Common myeloid progenitor, CD34-positive (primary cell): ENCODE measurements around the gene PITX2.
A peak's percentile ranks its signal among the peaks of the same experiment; 100 is the strongest.

Experiments
- CTCF ChIA-PET: fragments of 350-600 bp; sonication (Branson Sonifier 250); formaldehyde crosslinking; loops from one replicate; lab custom pipeline; 2021; ENCODE audit warnings: antibody characterized with exemption; lab: Charles Lee
- POLR2A ChIA-PET: fragments of 350-600 bp; sonication (Branson Sonifier 250); formaldehyde crosslinking; loops from one replicate; lab custom pipeline; 2021; ENCODE audit warnings: antibody characterized with exemption; lab: Charles Lee
- DNase-seq, 3 donors: peaks; one replicate each; pipeline versions ENCODE4 v3.0.0 to v3.0.0-alpha.2; 2013
- H3K27ac ChIP-seq, 2 experiments: 1 replicate in 1 of 2; 2 replicates in 1 of 2; pipeline ENCODE4 v1.7.0; 2013; ENCODE audit warnings: inconsistent platforms in 2 of 2, low read length in 2 of 2, mild to moderate bottlenecking in 2 of 2, low read depth in 1 of 2, moderate library complexity in 1 of 2; ENCODE audit not compliant: severe bottlenecking in 2 of 2, insufficient read depth in 1 of 2, poor library complexity in 1 of 2
- H3K27me3 ChIP-seq, 5 experiments: replicated peaks in 2 of 5; 1 replicate in 3 of 5; 2 replicates in 2 of 5; pipeline versions ENCODE4 v1.6.1 to v1.7.0; 2013; ENCODE audit warnings: low read length in 4 of 5, mild to moderate bottlenecking in 2 of 5, moderate library complexity in 2 of 5, inconsistent platforms in 1 of 5; ENCODE audit not compliant: insufficient read depth in 5 of 5, control insufficient read depth in 4 of 5
- H3K36me3 ChIP-seq, 4 experiments: 1 replicate in 2 of 4; 2 replicates in 2 of 4; pipeline versions ENCODE4 v1.6.1 to v1.7.0; 2013; ENCODE audit warnings: low read length in 3 of 4, control low read depth in 1 of 4, mild to moderate bottlenecking in 1 of 4; ENCODE audit not compliant: control insufficient read depth in 4 of 4, insufficient read depth in 4 of 4
- H3K4me1 ChIP-seq, 4 experiments: 1 replicate in 3 of 4; 2 replicates in 1 of 4; pipeline versions ENCODE4 v1.6.1 to v1.7.1; 2013; ENCODE audit warnings: low read length in 3 of 4, mild to moderate bottlenecking in 3 of 4, control low read depth in 1 of 4, inconsistent platforms in 1 of 4, moderate library complexity in 1 of 4; ENCODE audit not compliant: control insufficient read depth in 4 of 4, insufficient read depth in 4 of 4; ENCODE audit errors: control extremely low read depth in 1 of 4
- H3K4me3 ChIP-seq, 7 experiments: 1 replicate in 4 of 7; 2 replicates in 3 of 7; pipeline versions ENCODE4 v1.5.1 to v1.7.0; 2013; ENCODE audit warnings: mild to moderate bottlenecking in 7 of 7, low read length in 6 of 7, moderate library complexity in 6 of 7, inconsistent platforms in 2 of 7, low read depth in 2 of 7, control low read depth in 1 of 7; ENCODE audit not compliant: insufficient read depth in 4 of 7, control insufficient read depth in 1 of 7; ENCODE audit errors: extremely low read depth in 1 of 7
- H3K9me3 ChIP-seq, 5 experiments: 1 replicate in 4 of 5; 2 replicates in 1 of 5; pipeline versions ENCODE4 v1.6.1 to v1.7.1; 2013; ENCODE audit warnings: low read length in 4 of 5, mild to moderate bottlenecking in 2 of 5, inconsistent platforms in 1 of 5, low read depth in 1 of 5, moderate library complexity in 1 of 5; ENCODE audit not compliant: control insufficient read depth in 4 of 5, insufficient read depth in 2 of 5; ENCODE audit errors: control extremely low read depth in 1 of 5
- WGBS: methylation state at CpG from one replicate; pipeline ENCODE4 v1.1.5; 2013; ENCODE audit not compliant: insufficient coverage; 5-methylcytosine and 5-hydroxymethylcytosine counted together

PITX2 gene

DNA sequence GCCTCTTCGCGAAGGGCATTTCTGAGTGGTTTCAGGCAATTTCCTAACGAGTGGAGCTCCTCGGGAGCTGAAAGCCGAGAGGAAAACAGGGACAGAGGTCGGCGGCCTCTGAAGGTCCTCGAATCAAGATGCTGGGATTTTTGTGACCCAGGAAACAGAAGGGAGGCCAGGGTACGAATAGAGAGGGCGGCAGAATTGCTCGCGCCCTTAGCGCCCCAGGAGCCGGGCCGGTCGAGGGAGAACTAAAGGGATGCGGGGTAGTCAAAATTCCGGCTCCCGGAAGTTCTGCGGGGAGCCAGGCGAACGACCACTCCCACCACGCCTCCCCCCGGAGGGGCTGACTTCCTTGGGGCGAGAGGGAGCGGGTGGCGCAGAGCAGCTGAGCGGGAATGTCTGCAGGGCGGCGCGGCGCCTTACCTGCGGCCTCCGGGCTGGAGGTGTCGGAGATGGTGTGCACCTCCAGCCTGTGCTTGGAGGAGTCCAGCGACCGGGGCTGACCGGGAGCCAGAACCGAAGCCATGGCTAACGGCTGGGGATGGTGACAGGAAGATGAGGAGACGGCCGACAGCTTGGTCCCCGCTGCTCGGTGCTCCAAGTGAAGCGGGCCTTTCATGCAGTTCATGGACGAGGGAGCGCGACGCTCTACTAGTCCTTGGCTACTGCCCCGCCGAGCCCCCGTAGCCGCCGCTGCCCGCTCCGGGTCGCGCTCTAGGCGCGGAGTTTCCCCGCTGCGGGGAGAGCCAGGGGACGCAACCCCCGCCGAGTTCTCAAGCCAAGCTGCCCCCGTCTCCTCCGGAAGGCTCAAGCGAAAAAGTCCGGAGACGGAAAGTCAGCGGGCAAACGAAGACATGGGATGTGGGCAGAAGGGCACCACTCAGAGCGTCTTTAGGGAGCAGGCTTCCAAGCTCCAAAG is 782 bp downstream of the PITX2 start:
- Histone ChIP-seq H3K9me3 (peaks cover 0 to 13% (median 0%) of the 10 kb centered on the region in 5 experiments), H3K36me3 (no peaks in the 10 kb centered on the region), H3K4me3 (peak overlapping the region in 5 of 7 experiments; percentile 5 to 64 (median 55)), H3K4me1 (peaks cover 0 to 31% (median 21%) of the 10 kb centered on the region in 4 experiments), H3K27me3 (peaks cover 43 to 100% (median 73%) of the 10 kb centered on the region in 5 experiments), H3K27ac (no peak overlapping the region)
- 4% methylated on average over 70 of the region's 73 CpGs for WGBS
- POLR2A ChIA-PET: no interaction called here
- peak in 2 of 3 donors; percentile 32 to 38 for DNase-seq
- CTCF ChIA-PET: interaction anchor here (0.6 kb wide), 1 partner anchor 618 kb away, joined by 3 read pairs; no protein-coding TSS in a partner anchor

DNA sequence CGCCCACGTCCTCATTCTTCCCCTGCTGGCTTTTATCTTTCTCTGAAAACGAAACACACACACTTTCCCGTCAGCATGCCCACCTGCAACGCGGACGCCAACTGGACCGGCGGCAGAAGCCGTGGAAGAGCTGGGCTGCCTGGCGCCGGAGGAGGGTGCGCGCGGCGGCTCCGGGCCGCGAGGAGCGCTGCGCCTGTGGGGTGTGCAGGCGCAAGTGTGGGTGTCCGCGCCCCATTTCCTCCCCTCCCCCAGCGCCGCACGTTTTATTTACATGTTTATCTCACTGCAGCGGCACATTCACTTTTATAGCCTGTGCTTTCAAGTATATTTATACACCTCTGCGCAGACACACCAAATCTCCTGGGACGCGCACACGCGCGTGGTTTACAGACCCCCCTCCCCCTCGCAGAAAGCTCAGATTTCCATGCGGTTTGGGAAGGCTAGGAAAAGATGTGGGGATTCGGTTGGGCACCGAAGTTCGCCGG is 1.5 kb downstream of the PITX2 start:
- POLR2A ChIA-PET: interaction anchor here (0.6 kb wide), 1 partner anchor 1987 kb away, joined by 3 read pairs; no protein-coding TSS in a partner anchor
- H3K27me3 ChIP-seq: peaks cover 50 to 100% (median 73%) of the 10 kb centered on the region in 5 experiments
- CTCF ChIA-PET: interaction anchor here (0.6 kb wide), 1 partner anchor 617 kb away, joined by 3 read pairs; no protein-coding TSS in a partner anchor
- H3K36me3 ChIP-seq: no peaks in the 10 kb centered on the region
- H3K27ac ChIP-seq: no peak overlapping the region
- no peak for DNase-seq
- WGBS: 6% methylated on average over 26 of the region's 40 CpGs
- H3K9me3 ChIP-seq: peaks cover 0 to 13% (median 0%) of the 10 kb centered on the region in 5 experiments
- H3K4me3 ChIP-seq: peak overlapping the region in 1 of 7 experiments; percentile 19
- H3K4me1 ChIP-seq: peaks cover 0 to 31% (median 21%) of the 10 kb centered on the region in 4 experiments

DNA sequence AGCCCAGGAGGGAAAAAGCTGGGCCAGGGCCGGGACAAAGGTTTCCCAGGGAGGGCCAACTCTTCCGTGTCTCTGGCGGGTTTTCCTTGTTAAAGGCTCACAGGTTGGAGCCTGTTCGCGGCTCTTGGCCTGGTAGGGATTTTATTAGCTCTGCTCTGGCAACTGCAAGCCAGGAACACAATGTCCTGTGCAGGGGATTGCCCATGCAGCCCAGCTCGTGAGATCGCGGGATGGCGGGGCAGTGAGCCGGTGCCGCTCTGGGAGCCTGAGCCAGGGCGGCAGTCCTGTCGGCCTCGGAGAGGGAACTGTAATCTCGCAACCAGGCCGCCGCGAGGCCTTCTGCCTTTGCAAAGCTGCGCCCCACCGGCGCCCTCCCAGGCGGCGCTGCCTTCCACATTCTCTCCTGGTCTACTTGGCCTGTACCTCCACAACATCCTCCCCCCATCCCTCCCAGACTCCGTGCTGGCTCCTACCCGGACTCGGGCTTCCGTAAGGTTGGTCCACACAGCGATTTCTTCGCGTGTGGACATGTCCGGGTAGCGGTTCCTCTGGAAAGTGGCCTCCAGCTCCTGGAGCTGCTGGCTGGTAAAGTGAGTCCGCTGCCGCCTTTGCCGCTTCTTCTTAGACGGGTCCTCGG is 2.1 kb downstream of the PITX2 start:
- 3% methylated on average over 37 of the region's 37 CpGs for WGBS
- ChIA-PET POLR2A (interaction anchor here (0.6 kb wide), 1 partner anchor 1988 kb away, joined by 3 read pairs; no protein-coding TSS in a partner anchor), CTCF (no interaction called here)
- Histone ChIP-seq H3K4me1 (peaks cover 0 to 31% (median 21%) of the 10 kb centered on the region in 4 experiments), H3K27me3 (peaks cover 51 to 100% (median 72%) of the 10 kb centered on the region in 5 experiments), H3K9me3 (peaks cover 0 to 13% (median 0%) of the 10 kb centered on the region in 5 experiments), H3K27ac (no peak overlapping the region), H3K36me3 (no peaks in the 10 kb centered on the region), H3K4me3 (peak overlapping the region in 1 of 7 experiments; percentile 19)
- peak; percentile 60 to 82 (median 78) for DNase-seq

DNA sequence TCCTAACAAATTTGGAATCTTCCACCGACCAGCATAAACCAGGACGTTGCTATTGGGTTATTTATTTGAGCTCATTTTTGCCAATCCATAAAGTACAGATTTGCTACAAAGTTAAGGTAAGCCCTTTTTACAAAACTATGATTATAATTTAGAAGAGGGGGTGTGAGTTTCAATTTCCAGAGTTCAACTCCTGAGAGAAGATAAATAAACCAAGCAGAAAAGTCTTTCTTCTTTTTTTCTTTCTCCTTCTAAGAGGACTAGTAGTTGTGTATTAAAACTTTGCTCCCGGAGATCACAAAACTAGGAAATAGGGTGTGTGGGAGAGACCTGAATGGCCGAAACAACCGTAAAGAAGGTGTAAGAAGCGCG is 2.6 kb downstream of the PITX2 start:
- H3K4me1 ChIP-seq: peaks cover 0 to 31% (median 21%) of the 10 kb centered on the region in 4 experiments
- no peak overlapping the region for H3K27ac ChIP-seq
- ChIA-PET CTCF (interaction anchor here (1.0 kb wide), 1 partner anchor 663 kb away, joined by 3 read pairs; no protein-coding TSS in a partner anchor), POLR2A (no interaction called here)
- no peaks in the 10 kb centered on the region for H3K36me3 ChIP-seq
- no peak overlapping the region for H3K4me3 ChIP-seq
- 20% methylated on average over 4 of the region's 7 CpGs for WGBS
- H3K9me3 ChIP-seq: peaks cover 0 to 13% (median 0%) of the 10 kb centered on the region in 5 experiments
- H3K27me3 ChIP-seq: peaks cover 50 to 100% (median 72%) of the 10 kb centered on the region in 5 experiments
- DNase-seq: peak in 1 of 3 donors; percentile 6

DNA sequence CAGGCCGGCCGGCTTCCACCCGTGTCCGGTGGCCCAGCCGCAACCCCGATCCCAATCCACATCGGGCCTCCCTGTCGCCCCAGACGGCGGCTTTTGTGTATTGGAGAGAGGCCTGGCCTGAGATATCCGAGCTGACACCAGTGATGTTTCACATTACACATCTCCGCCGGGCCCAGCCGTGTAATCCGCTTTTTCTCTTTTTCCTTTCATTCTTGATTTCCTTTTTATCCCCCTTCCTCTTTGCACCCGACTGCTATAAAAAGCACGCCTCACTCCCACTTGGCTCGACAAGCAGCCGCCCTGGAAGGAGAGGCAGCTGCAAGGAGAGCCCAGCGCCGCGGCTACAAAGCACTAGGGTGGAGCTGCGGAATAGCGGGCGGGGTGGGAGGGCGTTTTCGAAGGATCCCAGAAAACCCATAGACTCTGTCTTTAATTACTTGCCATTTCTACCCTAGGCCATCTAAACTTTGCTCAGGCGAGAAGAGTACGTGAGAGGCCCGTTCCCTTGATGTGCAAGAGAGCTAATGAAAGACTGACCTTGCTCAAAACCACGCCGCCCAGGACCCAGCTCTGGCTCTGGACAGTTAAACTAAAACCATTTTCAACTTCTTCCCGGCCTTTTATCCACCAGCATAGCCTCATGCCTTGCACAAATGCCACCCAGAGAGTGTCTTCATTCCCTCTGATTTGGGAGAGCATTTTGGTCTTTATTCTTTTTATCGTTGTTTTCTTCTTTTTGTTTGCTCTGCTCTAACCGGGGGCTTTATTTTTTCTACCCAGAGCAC is 3.2 kb downstream of the PITX2 start:
- ChIA-PET POLR2A (no interaction called here), CTCF (interaction anchor here (1.0 kb wide), 1 partner anchor 663 kb away, joined by 3 read pairs; no protein-coding TSS in a partner anchor)
- 10% methylated on average over 32 of the region's 35 CpGs for whole genome bisulfite sequencing
- DNase-seq: peak in 2 of 3 donors; percentile 10 to 14
- H3K9me3 ChIP-seq: peaks cover 0 to 13% (median 0%) of the 10 kb centered on the region in 5 experiments
- no peaks in the 10 kb centered on the region for H3K36me3 ChIP-seq
- H3K27me3 ChIP-seq: peaks cover 48 to 100% (median 73%) of the 10 kb centered on the region in 5 experiments
- H3K27ac ChIP-seq: no peak overlapping the region
- H3K4me1 ChIP-seq: peaks cover 0 to 31% (median 21%) of the 10 kb centered on the region in 4 experiments
- no peak overlapping the region for H3K4me3 ChIP-seq
